MV-4-11 (cell line): Measurements from ENCODE around the gene VLDLR.
"Not testable (repeated sequence)": the region's sequence is repeated elsewhere in the genome, so short reads cannot be mapped to it uniquely, and the experiment has no call there.

Source experiments
- DNase-seq: peaks from one replicate; lab custom pipeline; 2025; lab: John Stamatoyannopoulos, UW

Gene VLDLR

GRCh38 chr9:2663461-2664173 is 42.0 kb downstream of the VLDLR start:
- no peak for DNase-seq

GRCh38 chr9:2664174-2665065 is 42.8 kb downstream of the VLDLR start:
- no peak for DNase-seq

DNA sequence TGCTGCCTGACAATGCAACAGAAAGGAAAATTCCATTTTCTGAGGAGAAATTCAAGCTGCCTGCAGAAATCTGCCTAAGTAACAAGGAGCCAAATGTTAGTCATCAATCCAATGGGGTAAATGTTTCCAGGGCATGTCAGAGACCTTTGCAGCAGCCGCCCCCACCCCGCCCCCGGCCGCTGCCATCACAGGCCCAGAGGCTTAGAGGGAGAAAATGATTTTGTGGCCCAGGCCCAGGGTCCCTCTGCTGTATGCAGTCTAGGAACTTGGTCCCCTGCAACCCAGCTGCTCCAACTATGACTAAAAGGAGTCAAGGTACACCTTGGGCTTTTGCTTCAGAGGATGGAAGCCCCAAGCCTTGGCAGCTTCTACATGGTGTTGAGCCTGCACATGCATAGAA is 45.0 kb downstream of the VLDLR start:
- DNase-seq = no peak

DNA sequence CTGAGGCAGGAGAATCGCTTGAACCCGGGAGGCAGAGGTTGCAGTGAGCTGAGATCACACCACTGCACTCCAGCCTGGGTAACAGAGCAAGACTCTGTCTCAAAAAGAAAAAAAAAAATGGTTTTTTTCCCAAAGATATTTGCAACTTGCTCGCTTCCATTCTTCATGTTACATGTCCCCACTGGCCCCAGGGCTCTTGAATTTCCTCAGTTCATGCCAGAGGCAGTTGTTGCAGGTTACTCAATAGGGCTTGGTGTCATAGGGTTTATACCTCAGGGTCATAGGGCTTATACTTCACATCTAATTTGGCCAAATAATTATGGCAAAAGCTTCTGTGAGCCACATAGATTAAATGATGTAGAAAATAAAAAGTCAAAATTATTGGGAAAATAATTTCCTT is 51.6 kb downstream of the VLDLR start:
- DNase-seq = no peak

- no peak for DNase-seq
Observed at GRCh38 chr9:2674141-2674824, 52.7 kb downstream of the VLDLR start.

- DNase-seq = no peak
Observed at GRCh38 chr9:2675834-2676233, 54.2 kb downstream of the VLDLR start.

GRCh38 chr9:2676466-2676865 is 54.9 kb downstream of the VLDLR start:
- no peak for DNase-seq

GRCh38 chr9:2677915-2678889 is 56.6 kb downstream of the VLDLR start:
- peak; percentile 1 for DNase-seq

- no peak for DNase-seq
Observed at GRCh38 chr9:2679011-2679410, 57.4 kb downstream of the VLDLR start.

- no peak for DNase-seq
Observed at GRCh38 chr9:2681981-2682380, 60.4 kb downstream of the VLDLR start.

DNA sequence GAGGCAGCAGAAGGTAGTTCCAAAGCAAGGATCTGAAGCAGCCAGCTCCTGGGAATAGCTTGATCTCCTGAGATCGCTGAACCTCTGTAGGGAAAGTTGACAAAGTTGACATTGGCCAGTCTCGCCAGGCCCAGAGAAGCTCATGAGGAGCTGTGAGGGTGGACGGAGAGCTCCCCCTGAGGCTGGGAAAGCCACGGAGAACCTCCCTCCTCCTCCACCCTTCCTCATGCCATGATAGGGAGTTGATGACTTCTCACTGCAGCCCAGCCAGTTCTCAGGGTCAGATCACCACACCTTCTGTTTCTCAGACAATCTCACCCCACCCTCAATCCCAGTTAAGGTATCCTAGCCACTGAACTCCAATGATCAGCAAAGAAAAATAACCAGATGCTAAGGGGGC is 65.3 kb downstream of the VLDLR start:
- no peak for DNase-seq

GRCh38 chr9:2688636-2689035 is 67.0 kb downstream of the VLDLR start:
- DNase-seq = no peak

GRCh38 chr9:2691212-2691611 is 69.6 kb downstream of the VLDLR start:
- no peak for DNase-seq

DNA sequence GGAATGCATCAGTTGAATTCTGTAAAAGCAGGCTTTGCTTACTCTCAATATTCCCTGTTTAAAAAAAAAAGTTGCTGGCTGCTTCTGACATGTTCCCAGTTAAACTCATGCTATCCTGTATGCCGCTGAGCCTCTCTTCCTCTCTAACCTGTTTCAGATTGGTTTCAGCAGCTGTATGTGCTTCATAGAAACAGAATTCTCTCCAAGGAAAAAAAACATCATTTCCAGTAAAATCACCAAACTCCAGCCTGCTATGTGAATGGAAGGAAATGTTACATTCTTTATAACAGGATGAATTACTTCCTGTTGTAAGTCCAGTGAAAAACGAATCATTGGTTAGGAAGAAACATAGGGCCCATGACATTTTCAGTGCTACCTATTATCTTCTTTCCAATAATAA is 70.0 kb downstream of the VLDLR start:
- DNase-seq = no peak

DNA sequence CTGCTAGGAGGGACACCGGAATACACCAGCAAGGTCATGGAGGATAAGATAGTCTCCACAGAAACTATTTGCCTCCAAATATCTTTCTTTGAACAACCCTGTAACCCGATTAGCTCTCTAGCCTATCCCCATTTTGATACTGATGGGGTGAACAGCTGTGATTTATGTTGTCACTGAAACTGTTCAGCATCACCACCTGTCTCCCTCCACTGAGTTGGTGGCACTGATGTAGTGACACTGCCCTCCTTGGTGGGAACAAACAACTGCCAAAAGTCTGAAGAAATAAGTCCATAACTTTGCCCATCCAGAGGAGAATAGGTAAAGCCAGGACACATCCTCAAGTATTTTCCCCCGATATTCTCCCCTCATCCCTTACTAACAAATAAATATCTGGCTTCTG is 71.5 kb downstream of the VLDLR start:
- no peak for DNase-seq

DNA sequence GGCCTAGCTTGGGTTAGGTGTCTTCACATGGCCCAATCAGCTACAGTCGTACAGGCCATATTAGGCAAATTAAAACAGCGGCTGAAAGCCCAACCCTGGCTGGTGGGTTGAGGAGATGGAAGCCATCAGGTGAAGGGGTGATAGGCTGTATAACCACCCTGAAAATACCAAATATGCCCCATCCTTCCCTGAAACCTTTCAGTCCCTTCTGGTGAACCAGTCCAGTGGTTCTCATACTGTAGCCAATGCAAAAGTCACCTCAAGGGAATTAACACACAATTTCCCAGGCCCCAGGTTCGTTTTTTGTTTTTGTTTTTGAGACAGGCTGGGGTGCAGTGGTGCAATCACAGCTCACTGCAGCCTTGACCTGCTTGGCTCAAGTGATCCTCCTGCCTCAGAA is 75.9 kb downstream of the VLDLR start:
- no peak for DNase-seq

DNA sequence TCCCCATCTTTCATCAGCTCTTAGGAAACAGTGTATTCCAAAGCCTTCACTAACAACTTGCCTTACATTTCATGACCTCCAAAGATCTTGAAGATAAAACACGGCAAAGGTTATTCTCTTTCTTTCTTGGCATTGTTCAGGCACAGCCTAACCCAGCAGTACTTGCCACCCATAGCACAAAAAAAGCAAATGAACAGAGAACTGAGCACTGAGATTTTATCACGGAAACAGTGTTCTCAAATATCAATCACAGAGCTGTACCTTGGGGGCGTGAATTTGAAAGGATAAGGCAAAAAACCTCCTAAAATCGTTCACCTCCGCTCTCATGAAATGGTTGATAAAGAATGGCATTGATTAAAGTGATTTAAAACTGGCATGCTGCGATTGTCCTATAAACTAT is 78.8 kb downstream of the VLDLR start:
- DNase-seq = no peak

DNA sequence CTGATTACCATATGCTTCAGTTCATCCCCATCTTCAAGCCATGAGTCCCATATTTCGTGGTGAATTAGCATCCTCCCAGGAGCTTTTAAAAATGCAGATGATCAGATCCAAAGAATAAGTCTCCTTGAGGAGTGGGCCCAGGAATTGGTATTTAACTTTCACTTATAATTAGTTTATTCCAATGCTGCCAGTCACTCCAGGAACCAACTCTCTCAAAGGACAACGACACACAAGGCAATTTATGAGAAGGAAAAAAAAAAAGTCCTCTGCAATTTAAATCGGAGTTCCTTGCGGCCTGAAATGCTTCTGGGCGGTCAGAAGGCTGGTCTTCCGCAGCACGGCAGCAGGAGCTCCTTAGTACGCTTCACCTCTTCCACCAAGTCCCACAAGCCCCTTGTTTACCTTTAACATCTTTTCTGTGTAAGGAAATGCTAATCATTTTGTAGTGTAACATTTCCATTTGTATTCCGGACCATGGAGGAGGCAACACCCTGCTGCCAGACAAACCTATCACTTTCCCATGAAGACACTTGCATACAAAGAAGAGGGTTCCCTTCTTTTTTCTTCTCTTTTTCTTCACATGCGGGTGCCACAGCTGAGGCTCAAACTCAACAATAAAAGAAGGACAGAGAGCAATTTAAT is 79.4 kb downstream of the VLDLR start:
- DNase-seq = no peak

DNA sequence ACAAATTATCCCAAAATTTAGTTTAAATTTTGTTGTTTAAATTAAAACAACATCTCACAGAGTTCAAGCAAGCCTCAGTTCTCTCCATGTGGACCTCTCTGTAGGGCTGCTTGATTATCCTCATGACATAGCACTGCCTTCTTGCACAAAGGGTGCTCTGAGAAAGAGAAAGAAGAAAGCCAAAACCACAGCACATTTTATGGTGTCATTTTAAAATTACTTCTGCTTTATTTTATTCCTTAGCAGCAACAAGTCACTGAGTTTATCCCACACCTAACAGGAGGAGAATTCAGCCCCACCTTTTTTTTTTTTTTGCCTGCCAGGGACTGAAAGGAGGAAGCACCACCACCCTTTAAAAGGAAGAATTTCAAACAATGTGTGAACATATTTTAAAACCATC is 82.9 kb downstream of the VLDLR start:
- DNase-seq = peak; percentile 91

- DNase-seq = not testable (repeated sequence)
Observed at GRCh38 chr9:2707256-2707655, 85.7 kb downstream of the VLDLR start.
